ENCODE measurements around the gene COL2A1.
A peak's percentile ranks its signal among the peaks of the same experiment; 100 is the strongest.
"Not testable (repeated sequence)": the region's sequence is repeated elsewhere in the genome, so short reads cannot be mapped to it uniquely, and the experiment has no call there.

Gene COL2A1

GRCh38 chr12:47962198-47962597 is 42.1 kb downstream of the COL2A1 start:
- TF ChIP-seq CTCF (conservative IDR thresholded peaks at IDR 0.05; ENCODE audit: low read length): no peak
- DNase-seq (ENCODE audit: low read depth): no peak
- H3K4me3 ChIP-seq (ENCODE audit: low read length): no peak overlapping the region

- not testable (repeated sequence) for DNase-seq (ENCODE audit: low read depth); H3K4me3 ChIP-seq (ENCODE audit: low read length)
Measured at GRCh38 chr12:47957671-47958070, 46.6 kb downstream of the COL2A1 start.

- no peak overlapping the region for H3K4me3 ChIP-seq (ENCODE audit: low read length)
- TF ChIP-seq CTCF (conservative IDR thresholded peaks at IDR 0.05; ENCODE audit: low read length): no peak
- DNase-seq (ENCODE audit: low read depth): no peak
Measured at GRCh38 chr12:47955059-47955458, 49.2 kb downstream of the COL2A1 start.

- H3K4me3 ChIP-seq (ENCODE audit: low read length): no peak overlapping the region
- no peak for DNase-seq (ENCODE audit: low read depth)
- TF ChIP-seq CTCF (conservative IDR thresholded peaks at IDR 0.05; ENCODE audit: low read length): no peak
Measured at GRCh38 chr12:47954467-47955045, 49.7 kb downstream of the COL2A1 start.

GRCh38 chr12:47954058-47954457 is 50.2 kb downstream of the COL2A1 start:
- no peak for TF ChIP-seq CTCF (conservative IDR thresholded peaks at IDR 0.05; ENCODE audit: low read length)
- no peak for DNase-seq (ENCODE audit: low read depth)
- H3K4me3 ChIP-seq (ENCODE audit: low read length): no peak overlapping the region

GRCh38 chr12:47950856-47951468 is 53.3 kb downstream of the COL2A1 start:
- TF ChIP-seq CTCF (conservative IDR thresholded peaks at IDR 0.05; ENCODE audit: low read length): no peak
- H3K4me3 ChIP-seq (ENCODE audit: low read length): no peak overlapping the region
- DNase-seq (ENCODE audit: low read depth): no peak

- peak; percentile 86 for TF ChIP-seq CTCF (conservative IDR thresholded peaks at IDR 0.05; ENCODE audit: low read length)
- DNase-seq (ENCODE audit: low read depth): peak; percentile 87
- H3K4me3 ChIP-seq (ENCODE audit: low read length): no peak overlapping the region
Measured at GRCh38 chr12:47949441-47950341, 54.6 kb downstream of the COL2A1 start.

Measured in AG10803 (cell line).